GM19035 (cell line): ENCODE results near the gene PHYHIPL.
"Not testable (repeated sequence)": the region's sequence is repeated elsewhere in the genome, so short reads cannot be mapped to it uniquely, and the experiment has no call there.

Source experiments
- ATAC-seq: cut with Tn5 transposase; IDR thresholded peaks from one replicate; pipeline ENCODE4 v1.9.1; 2021; ENCODE audit not compliant: unreplicated experiment

The PHYHIPL gene

GRCh38 chr10:59190332-59190731 lies 13.9 kb downstream of the PHYHIPL start:
- no peak for ATAC-seq

- ATAC-seq: no peak
Measured at GRCh38 chr10:59206204-59206720, 29.8 kb downstream of the PHYHIPL start.

- ATAC-seq: no peak
Measured at GRCh38 chr10:59212301-59212798, 35.9 kb downstream of the PHYHIPL start.

- no peak for ATAC-seq
Measured at GRCh38 chr10:59214160-59214559, 37.7 kb downstream of the PHYHIPL start.

GRCh38 chr10:59216178-59216869 lies 39.9 kb downstream of the PHYHIPL start:
- no peak for ATAC-seq

- ATAC-seq: no peak
Measured at GRCh38 chr10:59222788-59223187, 46.3 kb downstream of the PHYHIPL start.

GRCh38 chr10:59223597-59223996 lies 47.2 kb downstream of the PHYHIPL start:
- not testable (repeated sequence) for ATAC-seq

- ATAC-seq: no peak
Measured at GRCh38 chr10:59225211-59225610, 48.8 kb downstream of the PHYHIPL start.

- no peak for ATAC-seq
Measured at GRCh38 chr10:59227136-59227673, 50.8 kb downstream of the PHYHIPL start.

GRCh38 chr10:59229441-59229840 lies 53.0 kb downstream of the PHYHIPL start:
- no peak for ATAC-seq

- no peak for ATAC-seq
Measured at GRCh38 chr10:59234194-59234593, 57.8 kb downstream of the PHYHIPL start.

- ATAC-seq: no peak
Measured at GRCh38 chr10:59234816-59235429, 58.5 kb downstream of the PHYHIPL start.

GRCh38 chr10:59236064-59236697 lies 59.7 kb downstream of the PHYHIPL start:
- no peak for ATAC-seq

GRCh38 chr10:59237775-59238174 lies 61.3 kb downstream of the PHYHIPL start:
- no peak for ATAC-seq

GRCh38 chr10:59239108-59239507 lies 62.7 kb downstream of the PHYHIPL start:
- not testable (repeated sequence) for ATAC-seq

GRCh38 chr10:59240582-59241183 lies 64.2 kb downstream of the PHYHIPL start:
- no peak for ATAC-seq

- no peak for ATAC-seq
Measured at GRCh38 chr10:59242057-59242456, 65.6 kb downstream of the PHYHIPL start.

- no peak for ATAC-seq
Measured at GRCh38 chr10:59242991-59243390, 66.5 kb downstream of the PHYHIPL start.

- no peak for ATAC-seq
Measured at GRCh38 chr10:59243611-59244195, 67.3 kb downstream of the PHYHIPL start.

- no peak for ATAC-seq
Measured at GRCh38 chr10:59244871-59245270, 68.4 kb downstream of the PHYHIPL start.

- no peak for ATAC-seq
Measured at GRCh38 chr10:59245686-59246085, 69.2 kb downstream of the PHYHIPL start.
